AG08395 (cell line): ENCODE measurements around the gene SLC5A12.
"Not testable (repeated sequence)": the region's sequence is repeated elsewhere in the genome, so short reads cannot be mapped to it uniquely, and the experiment has no call there.

Experiments used
- DNase-seq: peaks from one replicate; pipeline ENCODE4 v3.0.0; 2012; ENCODE audit warnings: mixed read lengths, low spot score

The SLC5A12 gene

DNA sequence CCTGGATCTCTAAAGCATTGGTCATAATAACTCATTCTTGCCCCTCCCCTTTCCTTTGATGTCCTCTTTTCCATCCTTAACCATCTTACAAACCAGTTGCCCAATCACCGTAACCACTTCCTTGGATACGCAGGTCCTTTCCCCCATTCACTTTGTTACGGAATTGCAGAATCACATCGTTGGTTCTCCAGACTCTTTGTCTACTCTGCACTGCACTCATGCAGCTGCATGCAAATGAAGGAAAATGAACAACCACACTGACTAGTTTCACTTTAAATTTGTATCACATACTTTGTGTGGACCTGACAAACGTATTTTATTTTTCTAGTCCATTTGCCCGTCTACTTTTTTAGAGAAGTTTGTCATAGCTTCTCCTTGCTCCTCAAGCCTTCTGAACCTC is 69.9 kb downstream of the SLC5A12 start:
- DNase-seq = no peak

DNA sequence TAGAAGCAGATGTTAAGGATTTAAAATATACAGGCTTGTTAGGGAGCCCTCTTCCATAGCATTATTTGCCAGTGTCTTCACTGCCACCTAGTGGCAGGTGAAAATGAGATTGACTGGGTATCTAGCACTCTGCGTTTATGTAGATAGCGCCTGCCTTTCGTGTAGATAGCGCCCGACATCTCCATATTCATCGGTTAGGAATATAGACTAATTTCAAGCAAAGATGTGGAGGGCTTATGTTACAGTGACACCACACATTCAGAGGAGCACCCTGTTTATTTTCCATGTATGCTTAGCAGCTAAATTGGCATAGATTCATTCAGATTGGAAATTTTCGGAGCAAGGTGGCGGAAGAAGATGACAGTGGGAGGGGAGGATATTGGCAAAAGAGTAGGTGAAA is 72.0 kb downstream of the SLC5A12 start:
- DNase-seq = peak; percentile 76

DNA sequence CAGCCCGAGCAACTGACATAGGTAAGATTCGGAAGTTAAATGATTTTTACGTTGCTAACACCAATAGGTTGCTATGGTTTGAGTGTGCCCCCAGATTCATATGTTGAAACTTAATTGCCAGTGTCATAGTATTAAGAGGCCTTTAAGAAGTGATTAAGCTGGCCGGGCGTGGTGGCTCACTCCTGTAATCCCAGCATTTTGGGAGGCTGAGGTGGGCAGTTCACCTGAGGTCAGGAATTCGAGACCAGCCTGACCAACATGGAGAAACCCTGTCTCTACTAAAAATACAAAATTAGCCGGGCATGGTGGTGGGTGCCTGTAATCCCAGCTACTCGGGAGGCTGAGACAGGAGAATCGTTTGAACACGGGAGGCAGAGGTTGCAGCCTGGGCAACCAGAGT is 78.5 kb downstream of the SLC5A12 start:
- DNase-seq = not testable (repeated sequence)

DNA sequence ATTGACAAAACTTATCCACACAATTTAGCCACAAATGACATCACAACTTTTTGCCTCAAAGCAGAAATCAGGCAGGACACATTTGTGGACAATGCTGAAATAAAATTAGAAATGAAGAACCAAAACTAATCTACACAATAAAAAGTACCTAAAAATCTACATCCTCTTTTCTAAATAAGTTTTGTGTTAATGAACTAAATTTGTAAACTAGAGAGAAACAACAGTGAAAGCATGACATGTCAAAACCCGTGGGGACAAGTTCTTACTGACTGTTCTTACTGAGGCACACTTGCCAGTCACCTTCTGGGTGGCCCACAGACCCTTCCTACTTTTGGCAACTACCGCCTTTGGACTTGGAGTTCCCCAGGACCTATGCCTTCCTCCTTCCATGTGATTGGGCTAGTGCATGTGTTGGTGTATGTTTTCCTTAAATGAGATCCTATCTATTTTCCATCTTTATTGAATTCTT is 89.1 kb downstream of the SLC5A12 start:
- no peak for DNase-seq

GRCh38 chr11:26626346-26626745 is 95.5 kb downstream of the SLC5A12 start:
- peak; percentile 3 for DNase-seq

DNA sequence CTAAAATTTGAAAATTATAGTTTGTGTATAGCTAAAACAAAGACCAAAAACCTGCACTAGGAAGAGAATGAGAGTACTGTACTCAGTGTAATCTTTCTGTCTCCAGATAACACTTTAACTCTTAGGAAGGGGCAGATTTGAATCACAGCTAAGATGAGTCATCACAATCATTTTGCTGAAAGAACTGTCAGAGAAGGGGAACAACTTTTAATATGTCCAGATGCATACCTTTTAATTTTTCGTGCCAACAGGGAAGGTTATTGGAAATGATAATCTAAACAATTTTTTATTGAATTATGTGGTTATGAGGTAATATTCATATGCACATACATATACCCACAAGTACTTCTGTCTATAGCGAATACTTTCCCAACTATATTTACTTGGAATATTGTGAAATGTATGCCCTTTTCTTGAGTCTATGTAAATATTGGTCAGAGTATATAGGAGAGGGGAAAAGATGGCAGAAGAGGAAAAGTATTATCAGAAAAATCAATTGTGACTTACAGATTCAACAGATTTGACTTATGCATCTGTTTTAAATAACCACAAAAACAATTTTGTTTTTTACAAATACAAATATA is 98.7 kb downstream of the SLC5A12 start:
- DNase-seq = peak; percentile 21

GRCh38 chr11:26622181-26622580 is 99.7 kb downstream of the SLC5A12 start:
- no peak for DNase-seq

DNA sequence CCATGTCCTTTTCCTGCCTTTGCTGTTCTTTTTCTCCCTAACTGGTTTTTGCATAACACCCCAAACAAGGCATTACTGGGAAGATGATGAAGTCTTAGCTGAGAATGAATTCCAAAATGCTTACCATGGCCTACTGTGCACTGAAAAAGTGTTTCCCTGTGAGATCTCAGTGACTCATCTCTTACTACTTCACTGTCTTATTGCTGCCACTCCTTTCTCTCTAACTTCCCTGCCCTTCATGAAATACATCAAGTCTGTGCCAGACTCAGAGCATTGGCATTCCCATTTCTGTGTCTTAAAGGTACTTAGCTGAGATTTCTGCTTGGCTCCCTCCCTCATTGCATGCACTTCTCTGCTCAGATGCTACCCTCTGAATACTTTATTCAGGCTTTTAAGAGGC is 100.7 kb downstream of the SLC5A12 start:
- DNase-seq = peak; percentile 91

DNA sequence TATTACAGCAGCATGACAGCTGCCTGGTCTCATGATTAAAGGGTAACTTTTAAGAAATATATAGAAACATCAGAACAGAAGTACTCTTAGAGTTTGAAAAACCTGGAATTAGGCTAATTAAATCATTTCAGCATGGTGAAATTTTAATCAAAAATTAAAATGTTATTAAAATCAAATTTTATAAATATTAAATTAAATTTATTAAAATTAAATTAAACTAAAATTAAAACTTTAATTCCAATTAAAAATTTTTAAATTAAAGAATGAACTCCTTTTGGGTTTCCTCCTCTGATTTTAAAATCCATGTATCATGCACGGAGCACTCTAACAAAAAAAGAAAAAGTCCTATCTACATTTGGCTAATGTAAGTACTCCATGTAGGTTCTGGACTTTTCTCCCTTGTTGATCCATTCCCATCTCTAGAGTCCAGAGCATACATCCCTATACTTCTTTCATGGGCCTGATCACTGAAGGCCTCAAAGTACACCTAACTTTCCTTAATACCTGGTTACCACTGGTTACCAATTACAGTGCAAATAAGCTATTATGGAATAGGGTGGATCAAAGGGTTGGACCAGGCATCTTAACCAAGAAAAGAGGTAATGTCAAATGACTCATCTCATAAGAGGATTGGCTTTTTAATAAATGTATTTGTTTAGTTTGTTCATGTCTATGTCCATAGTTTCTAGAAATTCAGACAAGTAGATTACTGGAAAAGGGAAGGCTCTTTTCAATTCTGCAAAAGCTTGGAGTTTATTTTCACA is 101.4 kb downstream of the SLC5A12 start:
- DNase-seq = no peak

- no peak for DNase-seq
Measured at GRCh38 chr11:26618441-26618840, 103.4 kb downstream of the SLC5A12 start.
